Measurements from ENCODE around the gene ROBO1.

The ROBO1 gene

GRCh38 chr3:78588906-78589621 lies 1178.7 kb downstream of the ROBO1 start:
- Mint-ChIP-seq H3K27ac (peak overlapping the region; percentile 89), H3K36me3 (ENCODE audit: low read depth) (peaks cover 12% of the 10 kb centered on the region), H3K4me3 (peak overlapping the region; percentile 33)

DNA sequence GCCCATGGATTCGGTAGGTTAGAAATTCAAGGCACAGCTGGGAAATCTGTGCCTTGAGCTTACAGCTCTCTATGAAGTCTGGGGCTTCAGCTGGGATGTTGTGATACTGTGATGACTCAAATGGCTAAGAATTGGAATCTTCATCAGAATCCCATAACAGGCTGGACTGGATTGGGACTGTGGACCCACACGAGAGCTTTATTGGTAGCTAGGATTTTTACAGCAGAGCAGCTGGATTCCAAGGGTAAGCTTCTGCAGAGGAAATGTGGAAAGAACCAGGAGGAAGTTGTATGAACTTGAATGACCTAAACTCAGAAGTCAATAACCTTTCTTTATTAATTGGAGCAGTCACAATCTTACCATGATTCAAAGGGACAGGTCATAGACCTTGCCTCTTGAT lies 1187.1 kb downstream of the ROBO1 start:
- Mint-ChIP-seq H3K27me3 (ENCODE audit: low read depth, poor library complexity) (no peaks in the 10 kb centered on the region), H3K36me3 (ENCODE audit: low read depth) (no peaks in the 10 kb centered on the region), H3K9me3 (peaks cover 11% of the 10 kb centered on the region), H3K27ac (no peak overlapping the region), H3K4me1 (peaks cover 9% of the 10 kb centered on the region), H3K4me3 (no peak overlapping the region)
- DNase-seq, result no peak
- TF ChIP-seq, protein P1, sequence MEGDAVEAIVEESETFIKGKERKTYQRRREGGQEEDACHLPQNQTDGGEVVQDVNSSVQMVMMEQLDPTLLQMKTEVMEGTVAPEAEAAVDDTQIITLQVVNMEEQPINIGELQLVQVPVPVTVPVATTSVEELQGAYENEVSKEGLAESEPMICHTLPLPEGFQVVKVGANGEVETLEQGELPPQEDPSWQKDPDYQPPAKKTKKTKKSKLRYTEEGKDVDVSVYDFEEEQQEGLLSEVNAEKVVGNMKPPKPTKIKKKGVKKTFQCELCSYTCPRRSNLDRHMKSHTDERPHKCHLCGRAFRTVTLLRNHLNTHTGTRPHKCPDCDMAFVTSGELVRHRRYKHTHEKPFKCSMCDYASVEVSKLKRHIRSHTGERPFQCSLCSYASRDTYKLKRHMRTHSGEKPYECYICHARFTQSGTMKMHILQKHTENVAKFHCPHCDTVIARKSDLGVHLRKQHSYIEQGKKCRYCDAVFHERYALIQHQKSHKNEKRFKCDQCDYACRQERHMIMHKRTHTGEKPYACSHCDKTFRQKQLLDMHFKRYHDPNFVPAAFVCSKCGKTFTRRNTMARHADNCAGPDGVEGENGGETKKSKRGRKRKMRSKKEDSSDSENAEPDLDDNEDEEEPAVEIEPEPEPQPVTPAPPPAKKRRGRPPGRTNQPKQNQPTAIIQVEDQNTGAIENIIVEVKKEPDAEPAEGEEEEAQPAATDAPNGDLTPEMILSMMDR (IDR thresholded peaks at IDR 0.05), result no peak

More at GRCh38 chr3:78588906-78589621, 1178.7 kb downstream of the ROBO1 start:
- no peak for DNase-seq
- H3K27me3 Mint-ChIP-seq (ENCODE audit: low read depth, poor library complexity), result no peaks in the 10 kb centered on the region
- H3K9me3 Mint-ChIP-seq, result peaks cover 27% of the 10 kb centered on the region
- H3K4me1 Mint-ChIP-seq, result peaks cover 31% of the 10 kb centered on the region
- TF ChIP-seq, protein P1 (IDR thresholded peaks at IDR 0.05), result no peak

DNA sequence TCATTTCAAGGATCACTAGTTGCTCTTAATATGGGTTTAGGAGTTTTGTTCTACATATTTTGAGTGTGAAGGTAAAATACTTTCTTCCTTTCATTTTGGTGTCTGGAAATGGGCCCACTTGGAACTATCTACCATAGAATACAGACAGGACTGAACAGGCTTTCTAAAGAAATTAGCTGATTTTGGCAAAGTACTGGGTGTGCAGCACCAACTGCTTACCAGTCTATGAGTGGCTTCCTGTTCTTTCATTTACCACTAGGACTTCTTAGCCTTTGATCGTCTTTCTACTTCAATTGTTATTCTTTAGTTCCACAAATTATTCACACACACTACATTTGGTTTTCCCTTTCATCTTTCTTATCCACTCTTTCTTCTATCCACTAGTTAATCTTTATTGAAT lies 1196.3 kb downstream of the ROBO1 start:
- TF ChIP-seq, protein P1 (IDR thresholded peaks at IDR 0.05), result no peak
- Mint-ChIP-seq H3K27me3 (ENCODE audit: low read depth, poor library complexity) (no peaks in the 10 kb centered on the region), H3K27ac (no peak overlapping the region), H3K36me3 (ENCODE audit: low read depth) (no peaks in the 10 kb centered on the region), H3K4me3 (no peak overlapping the region), H3K4me1 (peaks cover 14% of the 10 kb centered on the region), H3K9me3 (peaks cover 2% of the 10 kb centered on the region)
- DNase-seq, result no peak

GRCh38 chr3:78570496-78570895 lies 1197.3 kb downstream of the ROBO1 start:
- no peak overlapping the region for H3K4me3 Mint-ChIP-seq
- H3K4me1 Mint-ChIP-seq, result peaks cover 14% of the 10 kb centered on the region
- peaks cover 12% of the 10 kb centered on the region for H3K9me3 Mint-ChIP-seq
- no peaks in the 10 kb centered on the region for H3K36me3 Mint-ChIP-seq (ENCODE audit: low read depth)
- TF ChIP-seq, protein P1 (IDR thresholded peaks at IDR 0.05), result no peak
- no peak overlapping the region for H3K27ac Mint-ChIP-seq
- DNase-seq, result no peak
- H3K27me3 Mint-ChIP-seq (ENCODE audit: low read depth, poor library complexity), result no peaks in the 10 kb centered on the region

DNA sequence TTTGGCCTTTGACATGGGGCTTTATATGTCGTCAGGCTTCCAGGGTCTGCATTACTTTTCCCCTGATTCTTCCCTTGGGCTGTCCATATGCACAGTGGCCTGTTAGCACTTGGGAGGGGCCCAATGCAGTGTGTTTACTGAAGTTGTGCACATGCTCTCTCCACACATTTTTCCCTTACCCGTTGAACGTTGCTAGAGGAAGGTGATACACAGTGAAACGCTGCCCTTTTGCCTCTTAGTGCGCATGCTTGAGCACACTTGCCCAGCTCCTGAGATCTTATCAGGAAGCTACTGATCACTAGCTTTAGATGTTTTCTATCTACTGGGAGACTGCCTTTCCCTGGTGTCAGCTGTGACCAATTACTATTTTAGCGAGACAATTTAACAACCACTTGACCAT lies 1198.0 kb downstream of the ROBO1 start:
- peak; percentile 2 for DNase-seq
- peaks cover 14% of the 10 kb centered on the region for H3K4me1 Mint-ChIP-seq
- peaks cover 18% of the 10 kb centered on the region for H3K9me3 Mint-ChIP-seq
- no peaks in the 10 kb centered on the region for H3K27me3 Mint-ChIP-seq (ENCODE audit: low read depth, poor library complexity)
- H3K27ac Mint-ChIP-seq, result peak overlapping the region; percentile 80
- no peaks in the 10 kb centered on the region for H3K36me3 Mint-ChIP-seq (ENCODE audit: low read depth)
- H3K4me3 Mint-ChIP-seq, result no peak overlapping the region
- TF ChIP-seq, protein P1 (IDR thresholded peaks at IDR 0.05), result no peak

DNA sequence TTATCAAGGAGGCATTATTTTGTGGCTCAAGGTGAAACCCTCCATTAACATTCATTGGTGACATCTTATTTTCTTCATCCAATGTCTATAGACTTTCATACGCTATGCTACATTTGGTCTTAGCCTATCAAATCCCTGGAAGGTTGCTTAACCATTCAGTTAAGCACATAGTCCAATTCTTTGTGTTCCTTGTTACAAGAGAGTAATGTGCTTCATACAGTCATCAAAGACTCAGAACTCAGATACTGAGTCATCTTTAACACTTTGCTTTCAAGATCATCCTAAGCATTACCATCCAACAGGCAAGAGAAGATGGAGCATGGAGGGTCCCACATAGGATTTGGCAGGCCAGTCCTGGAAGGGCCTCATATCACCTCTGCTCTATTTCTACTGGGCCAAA lies 1202.1 kb downstream of the ROBO1 start:
- Mint-ChIP-seq H3K36me3 (ENCODE audit: low read depth) (peaks cover 5% of the 10 kb centered on the region), H3K27ac (no peak overlapping the region), H3K4me1 (peaks cover 14% of the 10 kb centered on the region), H3K27me3 (ENCODE audit: low read depth, poor library complexity) (no peaks in the 10 kb centered on the region), H3K4me3 (no peak overlapping the region), H3K9me3 (peaks cover 43% of the 10 kb centered on the region)
- TF ChIP-seq, protein P1 (IDR thresholded peaks at IDR 0.05), result no peak
- no peak for DNase-seq
